Activated CD4-positive, alpha-beta T cell treated with anti-CD3 and anti-CD28 coated beads for 36 hours (primary cell): ENCODE data around the gene CHMP2A. TPM values are rescaled to one million over a fixed set of nuclear protein-coding genes. Genes with fewer than 3 reads are reported as not detected.
"Not testable (repeated sequence)": the region's sequence is repeated elsewhere in the genome, so short reads cannot be mapped to it uniquely, and the experiment has no call there.

Experiments used
- ATAC-seq: fragments of 200-7000 bp; cut with Tn5 transposase; one replicate; pipeline ENCODE4 v1.10.0; 2021; ENCODE audit warnings: mild to moderate bottlenecking, moderate library complexity
- CTCF ChIA-PET: fragments of 350-600 bp; sonication (Branson Sonifier 250); formaldehyde crosslinking; loops from one replicate; lab custom pipeline; 2021; ENCODE audit warnings: antibody characterized with exemption; lab: Charles Lee
- POLR2A ChIA-PET: fragments of 350-600 bp; sonication (Branson Sonifier 250); formaldehyde crosslinking; loops from one replicate; lab custom pipeline; 2021; ENCODE audit warnings: antibody characterized with exemption, inconsistent platforms; lab: Charles Lee
- DNase-seq: peaks from one replicate; pipeline ENCODE4 v3.0.0-alpha.2; 2020
- H3K27ac Mint-ChIP-seq: one replicate; pipeline ENCODE4 v1.8.0; 2021; ENCODE audit warnings: mixed read lengths
- H3K27me3 Mint-ChIP-seq: one replicate; pipeline ENCODE4 v1.8.0; 2021; ENCODE audit warnings: mixed read lengths
- H3K36me3 Mint-ChIP-seq: one replicate; pipeline ENCODE4 v1.8.0; 2021; ENCODE audit warnings: low read depth, mixed read lengths
- H3K4me1 Mint-ChIP-seq: one replicate; pipeline ENCODE4 v1.8.0; 2021; ENCODE audit warnings: mixed read lengths
- H3K4me3 Mint-ChIP-seq: one replicate; pipeline ENCODE4 v1.8.0; 2021; ENCODE audit warnings: mild to moderate bottlenecking, moderate library complexity, mixed read lengths
- H3K9me3 Mint-ChIP-seq: one replicate; pipeline ENCODE4 v1.8.0; 2021; ENCODE audit warnings: low read depth, mixed read lengths
- intact Hi-C, 2 experiments: fragments of 100-400 bp; cut with DNase I in 1 of 2; cut with micrococcal nuclease in 1 of 2; formaldehyde crosslinking; loops; one replicate each; pipeline versions ENCODE4 v1.14.2 to v1.15.1; 2022 to 2024; cut with DNase I, micrococcal nuclease
- total RNA-seq, 2 experiments: library from RNA; stranded (reverse); gene quantifications; one replicate each; pipeline ENCODE4 v1.2.3, GENCODE V29; 2021

Gene CHMP2A
- total RNA-seq, 2 experiments from 2014 or later, result 101 to 107 TPM

- H3K4me3 Mint-ChIP-seq, result peak overlapping the region; percentile 96
- H3K27me3 Mint-ChIP-seq, result no peaks in the 10 kb centered on the region
- ChIA-PET POLR2A (interaction anchor here (0.6 to 3.5 kb wide), 7 partner anchors 9 to 775 kb away, joined by 3 to 41 read pairs (median 6); partner anchors contain the start of genes CHMP2A, UBE2M, ZBTB45 and ZNF586), CTCF (interaction anchor here (1.5 to 1.9 kb wide), 2 partner anchors 10 to 24 kb away, joined by 6 to 26 read pairs; partner anchors contain the start of genes CHMP2A and ZBTB45)
- ATAC-seq, result peak; percentile 34
- DNase-seq, result peak; percentile 85
- no peaks in the 10 kb centered on the region for H3K9me3 Mint-ChIP-seq
- peak overlapping the region; percentile 93 for H3K27ac Mint-ChIP-seq
- intact Hi-C loops, result loop anchor here (1.0 to 2.0 kb wide), 11 partner anchors 10 to 361 kb away; partner anchors contain the start of genes MZF1 (in 2 of the 2), ZBTB45 (in 2 of the 2), CHMP2A (in 1 of the 2) and ERVK3-1 (in 1 of the 2)
- H3K4me1 Mint-ChIP-seq, result peaks cover 32% of the 10 kb centered on the region
- H3K36me3 Mint-ChIP-seq, result peaks cover 47% of the 10 kb centered on the region
These were observed 10.2 kb downstream of the CHMP2A start for GRCh38 chr19:58544591-58545285.

- ATAC-seq, result peak; percentile 98
- ChIA-PET CTCF (interaction anchor here (0.8 to 1.9 kb wide), 3 partner anchors 11 to 181 kb away, joined by 3 to 26 read pairs (median 6); partner anchors contain the start of genes CHMP2A and ZBTB45), POLR2A (interaction anchor here (0.6 to 3.5 kb wide), 11 partner anchors 10 to 774 kb away, joined by 3 to 41 read pairs (median 6); partner anchors contain the start of genes CHMP2A, UBE2M, ZBTB45 and ZNF497)
- Mint-ChIP-seq H3K27me3 (peaks cover 4% of the 10 kb centered on the region), H3K4me1 (peaks cover 34% of the 10 kb centered on the region), H3K36me3 (peaks cover 41% of the 10 kb centered on the region), H3K27ac (peak within 1 kb of the TSS; percentile 97), H3K9me3 (no peaks in the 10 kb centered on the region), H3K4me3 (peak within 1 kb of the TSS; percentile 96)
- DNase-seq, result peak; percentile 100
- intact Hi-C loops, result loop anchor here (1.0 to 2.0 kb wide), 10 partner anchors 11 to 361 kb away; partner anchors contain the start of genes MZF1 (in 2 of the 2), ZBTB45 (in 2 of the 2), CHMP2A (in 1 of the 2) and ERVK3-1 (in 1 of the 2)
These were observed 10.9 kb downstream of the CHMP2A start, which contains the start of gene TRIM28 for GRCh38 chr19:58543826-58544590. TSS of gene TRIM28 (plus strand) at chr19:58544064. CDS start at chr19:58544758, 694 bp downstream.

- ChIA-PET CTCF (interaction anchor here (1.5 to 1.9 kb wide), 2 partner anchors 12 to 22 kb away, joined by 6 to 26 read pairs; partner anchors contain the start of genes CHMP2A and ZBTB45), POLR2A (interaction anchor here (1.4 to 2.9 kb wide), 2 partner anchors 11 to 19 kb away, joined by 6 to 41 read pairs; partner anchors contain the start of gene CHMP2A)
- H3K36me3 Mint-ChIP-seq, result peaks cover 30% of the 10 kb centered on the region
- intact Hi-C loops, H3K9me3 Mint-ChIP-seq, H3K27me3 Mint-ChIP-seq, H3K27ac Mint-ChIP-seq, H3K4me3 Mint-ChIP-seq, ATAC-seq, DNase-seq: not testable (repeated sequence)
- peaks cover 36% of the 10 kb centered on the region for H3K4me1 Mint-ChIP-seq
These were observed 12.1 kb downstream of the CHMP2A start for GRCh38 chr19:58542641-58543372.

GRCh38 chr19:58539169-58539559 is 15.7 kb downstream of the CHMP2A start:
- H3K9me3 Mint-ChIP-seq, intact Hi-C loops, H3K36me3 Mint-ChIP-seq, ATAC-seq, H3K27me3 Mint-ChIP-seq, DNase-seq, CTCF ChIA-PET, H3K27ac Mint-ChIP-seq, POLR2A ChIA-PET: not testable (repeated sequence)
- Mint-ChIP-seq H3K4me3 (peak overlapping the region; percentile 73), H3K4me1 (peaks cover 18% of the 10 kb centered on the region)

- H3K36me3 Mint-ChIP-seq, result no peaks in the 10 kb centered on the region
- ChIA-PET POLR2A (no interaction called here), CTCF (interaction anchor here (0.6 to 1.0 kb wide), 2 partner anchors 16 to 19 kb away, joined by 3 read pairs; partner anchors contain the start of genes CHMP2A and ZBTB45)
- peaks cover 14% of the 10 kb centered on the region for H3K4me1 Mint-ChIP-seq
- H3K4me3 Mint-ChIP-seq, result peak overlapping the region; percentile 73
- DNase-seq (peak; percentile 75), ATAC-seq (peak; percentile 89)
- intact Hi-C loops, result loop anchor here in 1 of 2 experiments (1.0 kb wide), 1 partner anchor 18 kb away; no protein-coding TSS in a partner anchor
- peak overlapping the region; percentile 72 for H3K27ac Mint-ChIP-seq
- no peaks in the 10 kb centered on the region for H3K9me3 Mint-ChIP-seq
- H3K27me3 Mint-ChIP-seq, result peaks cover 4% of the 10 kb centered on the region
These were observed 16.4 kb downstream of the CHMP2A start for GRCh38 chr19:58538257-58539168.

- ChIA-PET CTCF (interaction anchor here (1.0 kb wide), 1 partner anchor 17 kb away, joined by 3 read pairs; the partner anchor contains the start of gene ZBTB45), POLR2A (no interaction called here)
- peaks cover 12% of the 10 kb centered on the region for H3K4me1 Mint-ChIP-seq
- no peaks in the 10 kb centered on the region for H3K36me3 Mint-ChIP-seq
- DNase-seq (no peak), ATAC-seq (no peak)
- H3K9me3 Mint-ChIP-seq, result no peaks in the 10 kb centered on the region
- peak overlapping the region; percentile 73 for H3K4me3 Mint-ChIP-seq
- H3K27ac Mint-ChIP-seq, result no peak overlapping the region
- intact Hi-C loops, result no loop called here
- peaks cover 4% of the 10 kb centered on the region for H3K27me3 Mint-ChIP-seq
These were observed 17.8 kb downstream of the CHMP2A start for GRCh38 chr19:58536852-58537798.

- POLR2A ChIA-PET, result no interaction called here
- H3K27ac Mint-ChIP-seq, result no peak overlapping the region
- intact Hi-C loops, result no loop called here
- H3K9me3 Mint-ChIP-seq, result no peaks in the 10 kb centered on the region
- no peak overlapping the region for H3K4me3 Mint-ChIP-seq
- H3K4me1 Mint-ChIP-seq, result peaks cover 12% of the 10 kb centered on the region
- no peaks in the 10 kb centered on the region for H3K36me3 Mint-ChIP-seq
- peaks cover 4% of the 10 kb centered on the region for H3K27me3 Mint-ChIP-seq
- no peak for DNase-seq
- no peak for ATAC-seq
- CTCF ChIA-PET, result no interaction called here
These were observed 19.0 kb downstream of the CHMP2A start for GRCh38 chr19:58535857-58536256.

- intact Hi-C loops, result no loop called here
- ATAC-seq (no peak), DNase-seq (no peak)
- Mint-ChIP-seq H3K27me3 (no peaks in the 10 kb centered on the region), H3K9me3 (no peaks in the 10 kb centered on the region), H3K36me3 (no peaks in the 10 kb centered on the region), H3K4me3 (no peak overlapping the region), H3K4me1 (no peaks in the 10 kb centered on the region), H3K27ac (no peak overlapping the region)
- POLR2A ChIA-PET, result no interaction called here
- CTCF ChIA-PET, result interaction anchor here (1.3 kb wide), 1 partner anchor 11 kb away, joined by 4 read pairs; no protein-coding TSS in a partner anchor
These were observed 23.7 kb downstream of the CHMP2A start for GRCh38 chr19:58531034-58531840.
